COLO668 (cell line): ENCODE data around the gene PDXDC1.
"Not testable (repeated sequence)": the region's sequence is repeated elsewhere in the genome, so short reads cannot be mapped to it uniquely, and the experiment has no call there.

Experiments used
- DNase-seq: peaks from one replicate; lab custom pipeline; 2025; ENCODE audit not compliant: unreplicated experiment; lab: John Stamatoyannopoulos, UW

PDXDC1 gene

DNA sequence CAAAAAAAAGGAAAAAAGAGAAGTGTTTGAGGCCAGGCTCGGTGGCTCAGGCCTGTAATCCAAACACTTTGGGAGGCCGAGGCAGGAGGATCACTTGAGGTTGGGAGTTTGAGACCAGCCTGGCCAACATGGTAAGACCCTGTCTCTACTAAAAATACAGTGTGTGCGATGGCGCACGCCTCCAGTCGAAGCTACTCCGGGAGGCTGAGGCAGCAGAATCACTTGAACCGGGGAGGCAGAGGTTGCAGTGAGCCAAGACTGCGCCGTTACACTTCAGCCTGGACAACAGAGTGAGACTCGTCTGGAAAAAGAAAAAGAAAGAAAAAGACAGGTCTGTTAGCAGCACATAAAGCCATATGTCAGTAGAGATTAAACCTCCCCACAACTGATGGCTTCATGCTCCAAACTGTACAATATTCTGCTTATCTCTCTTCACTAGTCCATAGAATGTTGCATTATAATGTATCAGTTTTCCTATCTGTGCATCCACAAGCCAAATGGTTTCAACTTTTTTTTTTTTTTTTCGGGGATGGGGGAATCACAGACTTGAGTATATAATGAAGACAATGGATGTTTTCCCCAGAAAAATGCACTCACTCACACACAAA lies 3.1 kb upstream of the PDXDC1 start:
- DNase-seq = not testable (repeated sequence)

DNA sequence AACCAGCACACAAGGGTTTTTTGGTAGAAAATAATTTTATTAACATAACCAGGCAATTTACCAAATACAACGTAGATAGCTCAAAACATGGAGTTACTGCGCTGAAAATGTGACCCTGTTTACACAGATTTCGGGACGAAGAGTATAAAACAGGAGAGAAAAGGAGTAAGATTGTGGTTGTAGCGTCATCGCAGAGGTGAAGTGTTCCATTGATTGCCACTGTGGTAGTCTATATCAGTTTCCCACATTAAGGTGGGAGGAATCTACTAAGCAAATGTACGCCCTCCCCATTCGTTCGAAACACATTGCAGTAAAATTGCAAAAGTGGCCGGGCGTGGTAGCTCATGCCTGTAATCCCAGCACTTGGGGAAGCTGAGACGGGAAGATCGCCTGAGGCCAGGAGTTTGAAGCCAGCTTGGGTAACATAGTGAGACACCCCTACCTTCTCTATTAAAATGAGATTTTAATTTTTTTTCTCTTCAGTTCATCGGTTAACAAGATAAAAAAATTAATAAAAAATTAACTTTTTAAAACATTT lies 972 bp upstream of the PDXDC1 start:
- DNase-seq = not testable (repeated sequence)

DNA sequence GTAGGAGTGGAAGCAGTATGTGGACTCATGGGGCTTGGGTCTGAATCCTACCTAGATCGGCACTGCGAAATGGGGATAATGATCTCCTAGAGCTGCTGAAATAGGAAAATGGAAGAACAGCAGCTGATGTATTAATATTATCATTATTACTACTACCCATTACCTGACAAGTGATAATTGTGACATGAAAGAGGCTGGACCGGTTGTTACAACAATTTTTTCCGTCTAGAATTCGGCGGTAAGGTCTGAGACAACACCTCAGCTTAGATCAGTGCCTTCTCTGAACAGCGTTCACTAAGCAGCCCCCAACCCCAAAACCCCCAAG lies 533 bp upstream of the PDXDC1 start:
- not testable (repeated sequence) for DNase-seq

DNA sequence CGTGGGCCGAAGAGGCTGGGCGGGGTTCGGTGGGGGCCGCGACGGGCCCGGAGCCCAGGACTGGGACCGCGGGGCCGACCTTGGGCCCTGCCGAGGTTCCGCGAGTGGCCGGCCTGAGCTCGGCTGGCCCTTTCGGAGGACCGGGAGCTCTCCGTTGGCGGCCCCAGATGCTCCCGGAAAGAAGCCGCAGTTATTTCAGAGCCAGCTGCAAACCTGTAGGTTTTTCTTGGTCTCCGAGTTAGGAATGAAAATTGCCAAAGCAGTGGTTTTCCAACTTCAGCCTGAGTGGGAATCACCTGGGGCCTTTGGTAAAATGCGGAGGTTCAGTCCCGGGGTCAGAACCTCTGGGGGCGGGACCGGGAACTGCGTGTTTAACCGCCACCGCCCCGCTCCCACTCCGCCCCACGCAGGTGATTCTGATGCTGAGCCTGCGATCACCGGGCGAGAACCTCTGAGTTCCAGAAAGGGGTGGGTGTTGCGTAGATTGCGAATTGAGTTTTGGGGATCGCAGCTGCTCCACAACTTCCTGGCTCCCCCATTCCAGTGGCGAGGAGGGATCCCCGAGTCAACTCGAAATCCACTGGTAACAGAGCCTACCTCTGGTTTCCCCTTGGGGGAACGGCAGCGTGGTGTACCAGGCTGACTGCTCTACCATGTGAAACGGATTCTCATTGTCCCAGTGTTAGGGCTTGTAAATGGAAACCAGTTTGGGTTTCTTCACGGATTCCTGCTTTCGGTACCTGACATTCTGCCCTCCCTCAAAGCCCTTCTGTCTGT lies 780 bp downstream of the PDXDC1 start:
- DNase-seq = peak; percentile 59

DNA sequence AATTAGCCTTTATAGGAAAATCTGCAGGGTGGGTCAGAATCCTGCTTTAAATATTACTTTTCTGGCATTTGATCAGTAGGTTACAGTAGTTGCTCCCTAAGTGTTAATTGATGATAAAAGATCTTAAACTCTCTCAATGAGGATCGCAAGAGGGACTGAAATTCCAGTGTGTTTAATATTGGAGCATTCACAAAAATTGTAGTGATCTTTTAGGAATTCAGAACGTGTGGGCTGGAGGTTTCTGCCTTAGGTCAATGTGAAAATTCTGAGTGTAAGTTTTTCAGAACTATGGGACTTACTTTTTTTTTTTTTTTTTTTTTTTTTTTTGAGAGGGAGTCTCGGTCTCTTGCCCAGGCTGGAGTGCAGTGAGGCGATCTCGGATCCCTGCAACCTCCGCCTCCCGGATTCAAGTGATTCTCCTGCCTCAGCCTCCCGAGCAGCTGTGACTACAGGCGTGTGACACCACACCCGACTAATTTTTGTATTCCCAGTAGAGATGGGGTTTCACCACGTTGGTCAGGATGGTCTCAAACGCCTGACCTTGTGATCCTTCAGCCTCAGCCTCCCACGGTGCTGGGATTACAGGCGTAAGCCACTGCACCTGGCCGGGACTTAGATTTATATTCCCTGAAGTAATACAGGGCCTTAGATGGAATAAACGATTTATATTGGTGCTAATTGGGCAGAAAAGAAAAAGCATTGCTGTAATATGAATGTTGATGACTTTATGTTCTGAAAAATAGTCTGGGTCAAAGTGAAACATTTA lies 2.3 kb downstream of the PDXDC1 start:
- peak; percentile 28 for DNase-seq

DNA sequence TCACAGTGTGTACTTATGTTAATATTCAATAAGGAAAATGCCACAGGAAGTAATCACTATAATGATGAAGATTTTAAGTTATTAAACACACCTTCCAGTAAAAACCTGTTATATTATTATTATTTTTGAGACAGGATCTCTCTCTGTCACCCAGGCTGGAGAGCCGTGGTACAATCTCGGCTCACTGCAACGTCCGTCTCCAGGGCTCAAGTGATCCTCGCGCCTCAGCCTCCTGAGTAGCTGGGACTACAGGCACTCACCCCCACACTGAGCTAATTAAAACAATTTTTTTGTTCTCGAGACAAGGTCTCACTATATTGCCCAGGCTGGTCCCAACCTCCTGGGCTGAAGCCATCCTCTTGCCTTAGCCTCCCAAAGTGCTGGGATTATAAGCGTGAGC lies 3.5 kb downstream of the PDXDC1 start:
- not testable (repeated sequence) for DNase-seq

DNA sequence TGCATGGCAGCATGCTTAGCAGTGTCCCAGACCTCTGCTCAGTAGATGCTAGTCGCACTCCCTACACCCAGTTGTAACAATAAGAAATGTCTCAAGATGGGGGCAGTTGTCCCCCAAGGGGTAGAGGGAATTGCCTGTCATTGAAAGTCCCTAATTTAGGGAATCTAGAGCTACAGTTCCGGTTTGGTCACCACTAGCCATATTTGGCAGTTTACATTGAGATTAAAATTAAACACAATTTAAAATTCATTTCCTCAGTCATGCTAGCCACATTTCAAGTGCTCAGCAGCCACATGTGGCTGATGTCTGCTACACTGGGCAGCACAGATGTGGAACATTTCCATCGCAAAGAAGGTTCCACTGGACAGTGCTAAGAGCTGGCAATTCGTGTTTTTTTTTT lies 4.1 kb downstream of the PDXDC1 start:
- DNase-seq = peak; percentile 22

DNA sequence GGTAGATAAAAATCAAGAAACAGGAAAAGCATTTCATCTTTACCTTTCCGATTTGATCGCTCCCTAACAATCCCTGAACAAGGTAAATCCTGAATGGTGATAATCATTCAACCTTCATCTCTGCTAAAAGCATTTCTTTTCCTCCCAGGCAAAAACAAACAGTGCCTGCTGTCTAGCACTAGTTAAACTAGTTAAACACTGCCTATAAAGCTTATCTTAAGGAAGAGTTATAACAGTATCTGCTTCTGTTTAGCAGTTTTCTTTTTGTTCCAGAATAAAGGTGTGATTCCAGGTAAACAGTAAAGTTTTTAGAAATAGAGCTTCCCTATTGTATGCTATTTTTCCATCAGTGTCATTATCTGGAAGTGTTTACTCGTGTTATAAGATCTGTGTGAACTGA lies 6.4 kb downstream of the PDXDC1 start:
- DNase-seq = not testable (repeated sequence)

DNA sequence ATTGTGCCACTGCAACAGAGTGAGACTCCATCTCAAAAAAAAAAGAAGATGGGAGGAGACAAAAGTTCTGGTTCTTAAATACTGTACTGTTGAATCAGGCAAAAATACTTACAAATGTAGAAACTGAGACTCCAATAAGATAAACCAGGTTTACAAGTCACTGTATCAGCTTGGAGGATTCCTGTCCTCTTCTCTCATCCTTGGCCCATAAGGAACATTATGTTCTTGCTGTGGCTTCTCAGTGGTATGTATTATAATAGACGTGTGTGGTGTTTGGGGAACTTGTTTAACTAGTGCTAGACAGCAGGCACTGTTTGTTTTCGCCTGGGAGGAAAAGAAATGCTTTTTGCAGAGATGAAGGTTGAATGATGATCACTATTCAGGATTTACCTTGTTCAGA lies 7.7 kb downstream of the PDXDC1 start:
- DNase-seq = not testable (repeated sequence)

DNA sequence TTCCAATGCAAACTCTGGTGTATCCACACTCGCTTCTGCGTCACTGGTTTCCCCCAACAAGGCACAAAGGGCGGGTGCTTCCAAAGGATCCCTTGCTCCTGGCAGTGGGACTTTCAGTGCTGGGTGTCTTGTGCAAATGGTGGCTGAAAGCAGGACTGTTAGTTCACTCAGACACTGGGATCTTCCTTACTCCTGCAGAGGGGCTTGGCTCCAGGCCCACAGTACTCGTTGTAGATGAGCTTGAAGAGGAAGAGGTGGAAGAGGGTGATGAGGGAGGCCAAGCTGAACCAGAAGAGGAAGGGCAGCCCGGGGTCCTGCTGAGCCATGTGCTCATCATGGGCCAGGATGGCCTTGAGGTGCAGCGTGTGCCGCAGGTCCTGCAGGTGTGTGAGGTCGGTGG lies 13.3 kb downstream of the PDXDC1 start:
- not testable (repeated sequence) for DNase-seq

DNA sequence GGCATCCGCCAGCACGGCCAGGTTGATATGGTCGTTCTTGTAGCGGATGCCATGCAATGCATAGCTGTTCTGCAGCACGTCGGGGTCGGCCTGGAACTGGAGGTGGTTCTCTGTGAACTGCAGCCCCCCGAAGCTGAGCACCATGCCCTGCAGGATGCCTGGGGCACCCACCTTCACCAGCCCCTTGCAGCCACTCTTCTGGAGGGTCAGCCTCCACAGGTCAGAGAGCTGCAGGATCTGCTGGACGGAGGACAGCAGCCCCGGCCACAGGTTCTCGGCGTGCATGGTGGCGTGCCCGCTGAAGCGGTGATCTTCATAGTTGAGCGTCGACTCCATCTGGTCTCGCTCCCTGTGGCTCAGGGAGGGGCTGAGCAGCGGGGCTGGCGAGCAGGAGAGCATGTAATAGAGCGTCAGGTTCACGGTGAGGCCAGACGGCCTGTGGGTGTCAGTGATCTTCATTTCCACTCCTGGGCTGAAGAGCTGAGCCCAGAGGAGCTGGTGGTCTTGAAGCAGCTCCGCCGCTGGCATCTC lies 13.9 kb downstream of the PDXDC1 start:
- not testable (repeated sequence) for DNase-seq

DNA sequence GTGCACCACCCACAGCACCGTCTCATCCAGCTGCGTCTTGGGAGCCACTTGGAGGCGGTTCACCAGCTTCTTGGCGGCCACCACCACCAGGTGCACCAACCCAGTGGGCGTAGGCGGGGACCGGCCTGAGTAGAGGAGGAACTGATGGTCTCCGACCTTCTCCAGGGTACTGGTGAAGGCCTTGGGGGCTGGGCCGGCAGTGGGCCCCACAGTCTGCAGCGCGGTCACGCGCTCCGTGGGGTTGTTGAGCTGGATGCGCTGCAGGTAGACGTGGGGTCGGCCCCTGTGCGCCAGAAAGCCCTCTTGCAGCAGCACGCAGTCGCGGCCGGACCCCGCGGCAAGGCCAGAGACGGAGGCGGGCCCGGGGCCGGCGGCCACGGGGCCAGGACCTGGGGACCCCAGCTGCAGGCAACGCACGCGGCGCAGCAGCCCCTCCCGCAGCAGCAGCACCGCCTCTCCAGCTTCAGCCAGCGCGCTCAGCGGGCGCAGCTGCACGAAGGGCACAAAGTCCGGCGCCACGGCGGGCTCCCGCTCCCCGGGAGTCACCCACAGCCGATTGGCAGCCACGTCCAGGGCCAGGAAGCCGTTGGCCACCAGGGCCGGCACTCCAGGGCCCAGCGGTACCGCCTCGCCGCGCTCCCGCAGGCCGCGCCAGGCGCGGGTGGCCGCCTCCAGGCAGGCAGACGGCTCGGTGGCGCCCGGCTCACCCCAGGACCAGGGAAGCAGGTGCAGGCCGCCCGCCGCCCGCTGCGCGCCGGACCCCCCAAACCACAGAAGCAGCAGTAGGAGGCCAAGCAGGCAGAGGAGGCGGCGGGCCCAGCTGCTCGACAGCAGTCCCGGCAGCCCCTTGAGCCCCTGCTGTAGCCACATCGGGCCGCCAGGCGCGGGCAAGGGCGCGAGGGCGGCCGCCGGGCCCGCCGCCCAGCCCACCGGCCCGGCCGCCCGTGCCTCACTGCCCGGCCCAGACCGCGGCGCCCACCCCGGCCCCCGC lies 14.8 kb downstream of the PDXDC1 start:
- DNase-seq = not testable (repeated sequence)

DNA sequence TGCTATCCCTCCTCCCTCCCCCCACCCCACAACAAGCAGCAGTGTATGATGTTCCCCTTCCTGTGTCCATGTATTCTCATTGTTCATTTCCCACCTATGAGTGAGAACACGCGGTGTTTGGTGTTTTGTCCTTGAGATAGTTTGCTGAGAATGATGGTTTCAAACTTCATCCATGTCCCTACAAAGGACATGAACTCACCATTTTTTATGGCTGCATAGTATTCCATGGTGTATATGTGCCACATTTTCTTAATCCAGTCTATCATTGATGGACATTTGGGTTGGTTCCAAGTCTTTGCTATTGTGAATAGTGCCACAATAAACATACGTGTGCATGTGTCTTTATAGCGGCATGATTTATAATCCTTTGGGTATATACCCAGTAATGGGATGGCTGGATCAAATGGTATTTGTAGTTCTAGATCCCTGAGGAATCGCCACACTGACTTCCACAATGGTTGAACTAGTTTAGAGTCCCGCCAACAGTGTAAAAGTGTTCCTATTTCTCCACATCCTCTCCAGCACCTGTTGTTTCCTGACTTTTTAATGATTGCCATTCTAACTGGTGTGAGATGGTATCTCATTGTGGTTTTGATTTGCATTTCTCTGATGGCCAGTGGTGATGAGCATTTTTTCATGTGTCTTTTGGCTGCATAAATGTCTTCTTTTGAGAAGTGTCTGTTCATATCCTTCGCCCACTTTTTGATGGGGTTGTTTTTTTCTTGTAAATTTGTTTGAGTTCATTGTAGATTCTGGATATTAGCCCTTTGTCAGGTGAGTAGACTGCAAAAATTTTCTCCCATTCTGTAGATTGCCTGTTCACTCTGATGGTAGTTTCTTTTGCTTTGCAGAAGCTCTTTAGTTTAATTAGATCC lies 18.7 kb downstream of the PDXDC1 start:
- DNase-seq = not testable (repeated sequence)

DNA sequence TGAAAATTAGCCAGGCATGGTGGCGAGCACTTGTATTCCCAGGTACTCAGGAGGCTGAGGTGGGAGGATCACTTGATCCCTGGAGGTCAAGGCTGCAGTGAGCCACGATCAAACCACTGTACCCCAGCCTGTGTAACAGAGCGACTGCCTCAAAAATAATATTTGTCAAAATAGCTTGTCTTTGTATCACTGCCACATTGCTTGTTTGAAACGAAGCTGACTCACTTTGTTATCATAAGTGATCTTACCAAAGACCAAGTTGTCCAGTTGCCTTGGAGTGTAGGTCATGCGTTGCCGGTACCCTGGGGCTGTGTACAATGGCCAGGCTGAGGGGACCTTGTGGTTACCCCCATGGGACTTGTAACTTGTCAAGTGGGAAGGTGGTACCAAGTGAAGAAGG lies 21.9 kb downstream of the PDXDC1 start:
- DNase-seq = not testable (repeated sequence)

DNA sequence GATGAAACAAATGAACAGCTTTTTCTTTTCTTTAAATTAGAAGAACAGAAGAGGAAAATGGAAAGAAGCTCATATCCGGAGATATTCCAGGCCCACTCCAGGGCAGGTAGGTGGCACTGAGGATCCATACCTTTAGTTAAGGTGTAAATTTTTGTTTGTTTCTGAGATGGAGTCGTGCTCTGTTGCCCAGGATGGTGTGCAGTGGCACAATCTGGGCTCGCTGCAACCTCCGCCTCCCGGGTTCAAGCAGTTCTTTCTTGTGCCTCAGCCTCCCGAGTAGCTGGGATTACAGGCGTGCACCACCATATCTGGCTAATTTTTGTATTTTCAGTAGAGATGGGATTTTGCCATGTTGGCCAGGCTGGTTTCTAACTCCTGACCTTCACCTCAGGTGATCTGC lies 23.5 kb downstream of the PDXDC1 start:
- not testable (repeated sequence) for DNase-seq

DNA sequence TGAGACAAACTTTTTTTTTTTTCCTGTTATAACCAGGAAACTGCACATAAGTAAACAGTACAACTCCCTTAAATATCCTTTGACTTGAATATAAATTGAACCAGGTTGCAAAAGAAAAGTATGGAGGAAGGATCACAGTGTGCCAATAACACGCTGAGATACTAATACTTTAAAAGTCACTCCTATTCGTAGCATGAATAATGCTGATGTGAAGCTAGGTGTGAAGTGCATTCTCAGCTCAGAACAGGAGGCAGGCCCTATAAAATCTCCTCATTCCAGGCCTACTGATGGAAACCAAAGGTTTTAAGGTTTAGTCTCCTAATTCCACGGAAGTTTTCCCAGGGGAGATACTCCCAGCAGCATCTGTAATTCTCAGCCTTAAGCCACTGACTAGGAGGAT lies 25.0 kb downstream of the PDXDC1 start:
- DNase-seq = not testable (repeated sequence)

DNA sequence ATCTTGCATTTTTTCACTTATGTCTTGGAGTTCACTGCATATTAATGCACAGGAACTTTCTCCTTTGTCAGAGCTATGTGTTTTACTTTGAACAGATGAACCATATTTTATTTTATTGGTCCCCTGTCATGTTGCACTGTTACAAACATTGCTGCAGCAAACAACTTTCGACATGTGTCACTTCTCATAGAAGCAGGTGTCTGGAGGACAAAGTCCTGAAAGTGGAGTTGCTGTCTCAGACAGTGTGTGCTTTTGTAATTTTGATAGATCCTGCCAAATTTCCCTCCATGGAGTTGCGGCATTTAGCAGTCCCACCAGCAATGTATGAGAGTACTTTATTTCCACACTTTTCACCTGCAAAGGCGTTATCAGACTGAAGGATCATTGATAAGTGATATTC lies 27.6 kb downstream of the PDXDC1 start:
- not testable (repeated sequence) for DNase-seq

DNA sequence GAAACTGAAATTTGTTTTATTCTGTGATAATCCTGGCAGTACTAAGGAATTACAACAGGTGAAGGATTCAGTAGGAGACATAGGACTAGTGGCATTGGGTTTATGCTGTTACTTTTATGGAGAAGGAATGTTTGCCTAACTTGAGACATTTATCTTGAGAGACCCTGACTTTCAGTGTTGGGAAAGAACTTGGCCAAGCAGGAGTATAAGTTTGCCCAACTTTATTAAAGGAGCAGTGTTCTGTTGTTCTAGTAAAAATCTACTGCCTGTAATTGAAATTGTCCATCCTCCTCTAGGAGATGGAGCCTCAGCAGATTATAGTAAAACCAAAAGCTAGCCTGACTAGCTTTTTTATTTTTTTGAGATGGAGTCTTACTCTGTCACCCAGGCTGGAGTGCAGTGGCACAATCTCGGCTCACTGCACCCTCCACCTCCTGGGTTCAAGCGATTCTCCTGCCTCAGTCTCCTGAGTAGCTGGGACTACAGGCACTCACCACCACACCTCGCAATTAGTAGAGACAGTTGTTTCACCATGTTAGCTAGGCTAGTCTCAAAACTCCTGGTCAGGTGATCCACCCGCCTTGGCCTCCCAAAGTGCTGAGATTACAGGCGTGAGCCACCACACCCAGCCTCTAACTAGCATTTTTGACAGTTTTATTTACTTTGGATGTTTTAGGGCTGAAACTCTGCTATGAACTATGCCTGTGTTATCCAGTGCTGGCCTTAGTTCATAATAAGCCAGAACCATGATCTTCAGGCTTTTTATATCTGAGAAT lies 30.7 kb downstream of the PDXDC1 start:
- DNase-seq = not testable (repeated sequence)
